Umbilical cord (tissue), 2 donors: Measurements from ENCODE around the gene GIMD1. TPM values are rescaled to one million over a fixed set of nuclear protein-coding genes. Genes with fewer than 3 reads are reported as not detected.
"Not testable (repeated sequence)": the region's sequence is repeated elsewhere in the genome, so short reads cannot be mapped to it uniquely, and the experiment has no call there.

Source experiments
- DNase-seq: peaks from one replicate; pipeline ENCODE4 v3.0.0-alpha.2; 2015; ENCODE audit warnings: low spot score
- total RNA-seq: library from RNA; depleted of rRNA; stranded (reverse); fragments of >200 nt; gene quantifications from one replicate; pipeline ENCODE4 v1.2.3, GENCODE V29; 2014; ENCODE audit warnings: low replicate concordance; ENCODE audit not compliant: insufficient read depth

Gene GIMD1
- total RNA-seq, 1 donor from 2014 or later: 3.4 TPM

- no peak for DNase-seq
Observed at GRCh38 chr4:106351016-106351415, 17.6 kb downstream of the GIMD1 start.

- no peak for DNase-seq
Observed at GRCh38 chr4:106347167-106347566, 21.4 kb downstream of the GIMD1 start.

GRCh38 chr4:106344647-106344970 is 24.0 kb downstream of the GIMD1 start:
- DNase-seq: peak; percentile 93

- peak; percentile 72 for DNase-seq
Observed at GRCh38 chr4:106343865-106344646, 24.5 kb downstream of the GIMD1 start.

- DNase-seq: no peak
Observed at GRCh38 chr4:106340774-106341173, 27.8 kb downstream of the GIMD1 start.

GRCh38 chr4:106339431-106339830 is 29.1 kb downstream of the GIMD1 start:
- DNase-seq: peak; percentile 92

GRCh38 chr4:106338671-106339070 is 29.9 kb downstream of the GIMD1 start:
- DNase-seq: no peak

- no peak for DNase-seq
Observed at GRCh38 chr4:106337916-106338315, 30.7 kb downstream of the GIMD1 start.

- no peak for DNase-seq
Observed at GRCh38 chr4:106336618-106337017, 32.0 kb downstream of the GIMD1 start.

- peak; percentile 92 for DNase-seq
Observed at GRCh38 chr4:106334741-106335470, 33.7 kb downstream of the GIMD1 start.

- no peak for DNase-seq
Observed at GRCh38 chr4:106333186-106333585, 35.4 kb downstream of the GIMD1 start.

GRCh38 chr4:106329041-106329618 is 39.4 kb downstream of the GIMD1 start:
- peak; percentile 63 for DNase-seq

- DNase-seq: no peak
Observed at GRCh38 chr4:106325800-106326199, 42.8 kb downstream of the GIMD1 start.

- no peak for DNase-seq
Observed at GRCh38 chr4:106323119-106323518, 45.5 kb downstream of the GIMD1 start.

GRCh38 chr4:106321814-106322213 is 46.8 kb downstream of the GIMD1 start:
- DNase-seq: not testable (repeated sequence)

- DNase-seq: not testable (repeated sequence)
Observed at GRCh38 chr4:106321168-106321567, 47.4 kb downstream of the GIMD1 start.

- no peak for DNase-seq
Observed at GRCh38 chr4:106320235-106320634, 48.3 kb downstream of the GIMD1 start.

- DNase-seq: no peak
Observed at GRCh38 chr4:106318511-106318910, 50.1 kb downstream of the GIMD1 start.

- no peak for DNase-seq
Observed at GRCh38 chr4:106317815-106318214, 50.8 kb downstream of the GIMD1 start.

GRCh38 chr4:106316773-106317409 is 51.7 kb downstream of the GIMD1 start:
- peak; percentile 6 for DNase-seq

- DNase-seq: peak; percentile 97
Observed at GRCh38 chr4:106315968-106316772, 52.4 kb downstream of the GIMD1 start, which contains the start of the genes AIMP1 and TBCK. Gene AIMP1 (plus strand): TSS chr4:106316550. CDS start chr4:106325010, 8,460 bp downstream. Gene TBCK (minus strand): TSS chr4:106316209. CDS start chr4:106308960, 7,249 bp downstream.
